GM19467 (cell line): ENCODE measurements around the gene STX4.
"Not testable (repeated sequence)": the region's sequence is repeated elsewhere in the genome, so short reads cannot be mapped to it uniquely, and the experiment has no call there.

Experiments used
- ATAC-seq: cut with Tn5 transposase; IDR thresholded peaks from one replicate; pipeline ENCODE4 v1.9.1; 2021; ENCODE audit warnings: mild to moderate bottlenecking, moderate library complexity; ENCODE audit not compliant: unreplicated experiment

The STX4 gene

GRCh38 chr16:30998852-30999761, 34.3 kb upstream of the STX4 start:
- ATAC-seq, result no peak

GRCh38 chr16:31000671-31001382, 32.5 kb upstream of the STX4 start:
- no peak for ATAC-seq

- ATAC-seq, result no peak
Measured at GRCh38 chr16:31001507-31002249, 31.7 kb upstream of the STX4 start.

GRCh38 chr16:31002250-31002700, 31.1 kb upstream of the STX4 start:
- ATAC-seq, result no peak

DNA sequence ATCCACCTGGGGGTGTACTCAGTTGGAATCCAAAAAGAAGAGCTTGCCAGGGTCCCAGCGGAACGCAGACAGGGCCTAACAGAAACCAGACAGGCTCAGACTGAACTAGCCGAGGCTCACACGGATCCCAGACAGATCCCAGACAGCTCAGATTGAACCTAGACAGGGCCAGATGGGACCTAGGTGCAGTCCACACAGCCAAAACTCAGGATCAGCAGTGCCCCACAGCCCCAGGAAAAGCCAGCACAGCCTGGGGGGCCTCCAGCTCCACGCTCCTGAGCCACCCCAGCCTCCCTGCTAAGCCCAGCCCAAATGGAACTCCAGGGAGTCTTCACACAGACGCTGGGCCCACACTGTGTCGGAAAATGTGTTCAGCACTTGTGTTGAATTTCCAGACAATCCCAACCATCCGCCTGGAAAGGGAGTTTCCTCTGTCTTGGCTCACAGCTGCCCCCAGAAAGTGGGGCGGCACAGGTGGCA, 30.5 kb upstream of the STX4 start:
- no peak for ATAC-seq

- ATAC-seq, result no peak
Measured at GRCh38 chr16:31003744-31004143, 29.6 kb upstream of the STX4 start.

DNA sequence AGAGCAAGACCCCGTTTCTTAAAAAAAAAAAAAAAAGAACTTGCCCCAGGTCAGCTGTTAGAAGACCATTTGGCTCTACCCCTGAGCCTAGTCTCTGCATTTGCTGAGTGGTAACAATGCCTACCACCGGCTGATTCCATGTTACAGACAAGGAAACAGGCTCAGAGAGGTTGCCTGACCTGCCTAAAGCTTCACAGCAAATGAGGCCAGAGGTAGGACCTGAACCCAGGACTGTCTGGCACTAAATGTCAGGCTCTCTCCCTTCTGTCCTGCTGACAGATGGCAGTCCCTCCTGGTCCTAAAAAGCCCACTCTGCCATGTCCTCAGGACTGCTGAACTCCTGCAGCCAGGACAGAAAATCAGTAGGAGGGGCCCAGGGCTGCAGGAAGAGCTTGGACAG, 28.7 kb upstream of the STX4 start:
- ATAC-seq, result no peak

DNA sequence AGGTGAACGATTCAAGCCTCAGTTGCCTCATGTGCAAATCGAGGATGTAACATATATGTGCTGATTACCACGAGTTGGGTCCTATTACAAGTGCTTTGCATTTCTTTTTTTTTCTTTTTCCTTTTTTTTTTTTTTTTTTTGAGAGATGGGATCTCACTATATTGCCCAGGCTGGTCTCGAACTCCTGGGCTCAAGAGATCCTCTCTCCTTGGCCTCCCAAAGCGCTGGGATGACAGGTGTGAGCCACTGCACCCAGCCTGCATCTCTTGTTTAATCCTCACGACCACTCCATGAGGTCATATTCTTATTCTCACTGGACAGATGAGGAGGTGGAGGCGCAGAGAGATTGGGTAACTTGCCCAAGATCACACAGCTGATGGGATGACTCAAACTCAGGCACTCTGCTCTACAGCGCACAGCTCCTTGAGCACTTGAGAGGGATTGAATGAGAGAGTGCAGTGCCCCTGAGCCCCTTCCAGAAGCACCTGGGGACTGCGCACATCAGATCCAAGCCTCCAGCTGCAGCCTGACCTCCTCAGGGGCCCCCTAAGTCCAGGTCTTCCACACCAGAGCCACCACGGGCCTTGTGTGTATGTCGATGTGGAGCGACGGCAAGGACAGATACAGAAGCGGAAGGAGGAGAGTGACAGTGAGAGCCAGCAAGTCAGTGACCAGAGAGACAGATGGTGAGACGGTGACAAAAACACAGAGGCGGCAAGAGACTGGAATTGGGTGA, 27.8 kb upstream of the STX4 start:
- no peak for ATAC-seq

- no peak for ATAC-seq
Measured at GRCh38 chr16:31006086-31006385, 27.3 kb upstream of the STX4 start.

- ATAC-seq, result no peak
Measured at GRCh38 chr16:31006589-31006988, 26.8 kb upstream of the STX4 start.

DNA sequence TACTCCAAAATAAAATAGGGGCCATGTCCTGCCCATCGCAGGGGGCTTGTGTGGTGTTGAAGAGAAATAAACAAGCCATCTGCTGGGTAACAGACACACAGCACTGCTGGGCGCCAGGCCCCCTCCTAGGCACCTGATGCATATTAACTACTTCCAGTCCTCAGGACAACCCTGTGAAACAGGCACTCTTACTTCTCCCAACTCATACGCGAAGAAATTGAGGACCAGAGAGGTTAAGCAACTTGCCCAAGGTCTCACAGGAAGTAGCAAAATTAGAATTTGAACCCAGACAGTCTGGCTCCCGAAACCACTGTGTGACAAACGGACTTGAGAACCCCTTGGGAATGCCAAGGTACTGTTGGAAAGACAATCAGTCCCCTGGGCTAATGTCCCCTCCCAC, 25.7 kb upstream of the STX4 start:
- no peak for ATAC-seq

DNA sequence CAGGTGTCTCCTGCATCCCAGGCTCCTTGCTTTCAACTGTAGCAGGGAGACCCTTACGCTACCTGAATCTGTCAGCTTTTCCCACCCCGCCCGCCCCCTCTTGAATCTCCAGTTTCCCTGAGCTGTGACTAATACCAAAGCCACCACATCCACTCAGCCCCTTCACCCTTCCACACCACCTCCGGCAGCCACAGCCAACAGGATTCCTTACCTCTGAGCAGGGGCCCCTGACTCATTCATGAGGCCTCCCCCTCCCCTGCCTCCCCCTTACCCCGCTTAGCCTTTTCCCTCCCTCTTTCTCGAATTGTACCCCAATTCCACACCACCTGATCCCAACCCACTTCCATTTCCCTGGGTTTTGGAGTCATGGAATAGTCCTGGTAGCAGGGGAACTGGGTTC, 25.2 kb upstream of the STX4 start:
- no peak for ATAC-seq

DNA sequence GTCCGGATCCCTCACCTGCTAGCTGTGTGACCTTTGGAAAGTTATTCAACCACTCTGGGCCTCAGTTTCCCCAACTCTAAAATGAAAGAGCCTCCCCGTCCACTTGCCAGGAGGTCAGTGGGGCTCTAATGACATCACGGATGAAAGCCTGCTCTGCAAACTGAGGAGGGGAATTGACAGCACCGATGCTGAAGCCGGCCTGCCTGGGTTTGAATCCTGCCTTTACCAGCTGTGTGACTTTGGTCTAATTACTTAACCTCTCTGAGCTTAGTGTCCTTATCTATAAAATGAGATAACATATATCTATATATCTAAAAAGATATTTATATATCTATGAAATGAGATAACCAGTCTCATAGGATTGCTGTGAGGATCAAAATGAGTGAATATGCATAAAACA, 24.8 kb upstream of the STX4 start:
- no peak for ATAC-seq

GRCh38 chr16:31009120-31009519, 24.2 kb upstream of the STX4 start:
- no peak for ATAC-seq

- no peak for ATAC-seq
Measured at GRCh38 chr16:31009894-31010584, 23.3 kb upstream of the STX4 start.

DNA sequence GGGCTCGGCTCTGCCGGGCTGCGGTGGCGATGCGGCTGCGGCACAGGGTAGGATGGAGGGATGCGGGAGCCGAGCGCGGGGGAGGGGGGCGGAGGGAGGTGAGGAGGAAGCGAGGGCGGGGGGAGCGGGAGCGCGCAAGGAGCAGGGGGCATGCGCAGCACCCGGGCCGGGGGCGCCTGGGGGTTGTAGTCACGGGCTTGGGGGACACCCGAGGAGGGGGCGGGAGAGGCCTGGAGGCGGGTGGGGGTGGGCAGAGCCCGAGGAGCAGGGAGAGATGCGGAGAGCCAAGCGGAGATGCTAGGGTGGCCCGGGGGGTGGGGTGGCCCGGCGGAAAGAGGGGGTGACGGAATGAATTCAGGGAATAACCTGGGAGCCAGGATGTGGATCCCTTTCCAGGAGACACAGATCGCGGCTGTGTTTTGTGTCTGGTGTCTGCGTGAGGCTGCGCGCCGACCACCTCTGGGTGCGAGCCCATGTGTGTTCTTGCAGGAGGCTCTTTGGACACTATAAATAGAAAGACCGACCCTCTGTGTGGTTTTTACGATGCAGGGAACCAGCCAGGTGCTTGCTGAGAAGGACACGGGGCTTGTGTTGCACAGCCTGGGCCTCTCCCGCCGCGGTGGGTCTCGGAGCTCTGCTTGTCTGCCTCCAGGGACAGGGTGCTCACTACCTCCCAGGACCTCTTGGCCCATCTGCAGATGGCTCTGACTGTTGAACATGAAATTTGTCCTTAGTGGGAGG, 22.6 kb upstream of the STX4 start, which contains the start of gene STX1B:
Gene STX1B, minus strand, starts transcription at position 54 of the 741 bp plus-strand sequence. CDS start 242 bp downstream, outside the sequence.
- ATAC-seq, result no peak

GRCh38 chr16:31011815-31012214, 21.5 kb upstream of the STX4 start:
- ATAC-seq, result not testable (repeated sequence)

GRCh38 chr16:31013292-31013691, 20.1 kb upstream of the STX4 start:
- ATAC-seq, result not testable (repeated sequence)

GRCh38 chr16:31016018-31016417, 17.3 kb upstream of the STX4 start:
- ATAC-seq, result no peak
